HG03520 (cell line): ENCODE measurements around the gene RTP3.
"Not testable (repeated sequence)": the region's sequence is repeated elsewhere in the genome, so short reads cannot be mapped to it uniquely, and the experiment has no call there.

Experiments
- ATAC-seq: cut with Tn5 transposase; IDR thresholded peaks from one replicate; pipeline ENCODE4 v1.9.1; 2021; ENCODE audit warnings: mild to moderate bottlenecking, moderate library complexity; ENCODE audit not compliant: unreplicated experiment

The RTP3 gene

GRCh38 chr3:46489875-46490274, 7.9 kb upstream of the RTP3 start:
- ATAC-seq, result no peak

- no peak for ATAC-seq
Measured at GRCh38 chr3:46490338-46491084, 7.3 kb upstream of the RTP3 start.

DNA sequence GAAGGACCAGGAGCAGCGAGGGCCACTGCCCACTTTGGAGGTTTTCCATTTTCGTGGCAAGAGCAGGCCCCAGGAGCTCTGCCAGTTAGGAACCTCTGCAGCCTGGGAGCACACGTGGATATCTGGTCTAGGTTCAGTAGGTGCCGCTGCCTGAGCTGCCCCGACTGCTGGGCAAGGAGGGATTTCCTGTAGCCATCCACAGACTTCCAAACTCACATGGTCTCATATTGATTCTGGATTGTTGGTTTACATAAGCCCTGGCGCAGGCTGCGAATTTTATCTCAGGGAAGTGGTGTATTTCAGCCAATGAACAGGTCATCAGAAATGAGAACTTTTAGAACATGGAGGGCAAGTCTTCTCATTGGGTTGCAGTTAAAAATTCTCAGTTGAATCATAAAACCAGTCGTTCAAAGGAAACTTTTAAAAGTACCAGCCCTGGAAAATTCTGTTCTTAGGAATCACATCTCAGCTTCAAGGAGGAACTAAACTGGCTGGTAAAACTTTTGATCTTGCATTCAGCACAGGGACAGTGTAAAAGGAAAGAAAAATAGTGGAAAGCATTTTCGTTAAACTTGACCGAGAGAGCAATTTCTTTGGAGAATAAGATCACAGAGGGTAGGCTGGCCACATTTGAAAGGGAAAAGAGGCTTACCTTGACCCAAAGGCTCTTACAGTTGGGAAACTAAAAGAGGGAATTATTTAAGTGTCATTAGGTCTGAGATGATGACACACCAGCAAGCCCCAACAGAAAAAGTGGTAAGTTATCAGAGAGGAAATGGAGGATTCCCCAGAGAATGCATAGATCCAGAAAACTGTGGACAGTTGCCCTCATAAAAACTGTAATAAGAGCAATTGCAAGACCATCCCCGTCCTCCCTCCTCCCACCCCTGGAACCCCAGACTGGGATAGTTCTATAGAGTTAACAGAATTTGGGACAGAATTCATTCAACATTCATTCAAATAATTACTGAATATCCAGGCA, 6.4 kb upstream of the RTP3 start:
- no peak for ATAC-seq

- no peak for ATAC-seq
Measured at GRCh38 chr3:46492890-46493547, 4.8 kb upstream of the RTP3 start.

DNA sequence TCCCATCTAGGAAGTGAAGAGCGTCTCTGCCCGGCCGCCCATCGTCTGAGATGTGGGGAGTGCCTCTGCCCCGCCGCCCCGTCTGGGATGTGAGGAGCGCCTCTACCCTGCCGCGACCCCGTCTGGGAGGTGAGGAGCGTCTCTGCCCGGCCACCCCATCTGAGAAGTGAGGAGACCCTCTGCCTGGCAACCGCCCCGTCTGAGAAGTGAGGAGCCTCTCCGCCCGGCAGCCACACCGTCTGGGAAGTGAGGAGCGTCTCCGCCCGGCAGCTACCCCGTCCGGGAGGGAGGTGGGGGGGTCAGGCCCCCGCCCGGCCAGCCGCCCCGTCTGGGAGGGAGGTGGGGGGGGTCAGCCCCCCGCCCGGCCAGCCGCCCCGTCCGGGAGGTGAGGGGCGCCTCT, 3.3 kb upstream of the RTP3 start:
- not testable (repeated sequence) for ATAC-seq

DNA sequence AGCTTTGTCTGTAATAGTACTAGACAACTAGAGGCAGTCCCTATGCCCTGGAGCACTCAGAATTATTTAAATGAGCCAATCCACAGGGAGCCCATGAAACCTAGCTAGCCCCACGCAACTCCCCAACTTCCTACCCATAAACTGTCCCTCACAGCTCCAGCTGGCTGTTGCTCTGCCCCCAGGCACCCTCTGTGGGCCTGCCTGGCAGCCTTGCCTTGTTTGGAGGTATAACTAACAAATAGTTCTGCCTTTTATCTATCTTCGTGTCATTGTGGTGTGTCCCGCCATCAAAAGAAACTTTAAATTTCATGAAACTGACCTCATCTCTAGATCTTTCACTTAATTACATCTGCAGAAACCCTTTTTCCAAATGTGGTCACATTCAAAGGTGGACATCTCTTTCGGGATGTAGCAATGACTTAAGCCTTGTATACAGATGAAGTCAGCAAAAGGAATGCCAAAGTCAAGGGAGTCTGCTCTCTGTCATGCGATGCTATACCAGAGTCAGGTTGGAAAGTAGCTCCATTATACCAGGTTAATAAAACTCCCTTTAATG, 1.8 kb upstream of the RTP3 start:
- no peak for ATAC-seq

- no peak for ATAC-seq
Measured at GRCh38 chr3:46496746-46497555, 825 bp upstream of the RTP3 start.

GRCh38 chr3:46498916-46499519, 1.2 kb downstream of the RTP3 start:
- no peak for ATAC-seq

DNA sequence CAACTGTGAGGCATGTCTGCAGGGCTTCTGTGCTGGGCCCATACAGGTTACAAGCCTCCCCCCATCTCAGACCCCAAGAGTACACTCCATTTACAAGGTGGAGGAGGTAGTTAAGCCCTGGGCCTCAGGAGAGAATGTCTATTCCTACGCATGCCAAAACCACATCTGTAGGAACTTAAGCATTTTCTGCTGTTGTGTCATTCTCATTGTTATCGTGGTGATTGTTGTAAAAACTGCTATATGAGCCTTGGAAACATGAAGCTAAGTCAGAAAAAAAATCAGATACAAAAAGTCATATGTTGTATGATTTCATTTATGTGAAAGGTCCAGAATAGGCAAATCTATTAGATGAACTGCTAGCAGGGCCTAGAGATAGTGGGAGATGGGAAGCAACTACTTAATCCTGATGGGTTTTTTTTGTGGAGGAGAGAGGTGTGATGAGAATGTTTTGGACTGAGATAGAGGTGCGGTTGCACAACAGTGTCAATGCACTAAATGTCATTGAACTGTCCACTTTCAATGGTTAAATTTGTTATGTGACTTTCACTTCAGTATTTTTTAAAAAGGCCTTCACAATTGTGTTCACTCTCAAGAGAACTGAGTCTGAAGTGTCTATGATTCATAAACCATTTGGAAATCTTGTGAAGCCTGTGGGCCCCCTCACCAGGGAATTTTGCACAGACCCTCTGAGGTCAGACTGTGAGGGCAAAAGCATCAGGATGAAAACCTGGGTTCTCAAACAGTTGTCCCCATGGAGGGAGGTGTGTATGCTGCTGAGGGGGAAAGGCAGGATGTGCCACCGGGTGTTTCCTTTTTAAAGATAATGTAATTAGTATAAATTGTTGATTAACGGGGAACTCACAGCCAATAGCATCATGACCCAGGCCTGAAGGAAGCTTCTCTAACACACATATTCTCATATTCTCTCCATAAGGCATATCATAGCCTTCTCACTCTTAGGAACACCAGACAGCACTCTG, 3.2 kb downstream of the RTP3 start:
- no peak for ATAC-seq

DNA sequence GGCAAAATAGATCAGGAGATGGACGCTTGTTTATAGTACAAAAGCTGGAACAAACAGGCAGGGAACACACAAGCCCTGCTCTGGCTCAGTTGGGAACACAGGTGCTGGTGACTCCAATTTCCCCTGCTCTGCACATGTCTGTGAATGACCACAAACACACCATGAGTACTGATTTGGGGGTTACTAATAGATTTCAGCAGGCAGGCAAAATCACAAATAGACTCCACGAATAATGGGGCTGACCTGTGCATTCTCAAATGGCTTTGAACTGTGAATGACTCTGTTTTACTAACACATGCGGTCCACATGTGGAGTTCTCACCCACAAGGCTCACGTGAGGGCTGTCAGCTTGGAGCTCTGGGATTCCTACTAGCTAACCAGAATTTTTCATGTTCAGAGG, 3.9 kb downstream of the RTP3 start:
- no peak for ATAC-seq

GRCh38 chr3:46503200-46503874, 5.6 kb downstream of the RTP3 start:
- no peak for ATAC-seq

DNA sequence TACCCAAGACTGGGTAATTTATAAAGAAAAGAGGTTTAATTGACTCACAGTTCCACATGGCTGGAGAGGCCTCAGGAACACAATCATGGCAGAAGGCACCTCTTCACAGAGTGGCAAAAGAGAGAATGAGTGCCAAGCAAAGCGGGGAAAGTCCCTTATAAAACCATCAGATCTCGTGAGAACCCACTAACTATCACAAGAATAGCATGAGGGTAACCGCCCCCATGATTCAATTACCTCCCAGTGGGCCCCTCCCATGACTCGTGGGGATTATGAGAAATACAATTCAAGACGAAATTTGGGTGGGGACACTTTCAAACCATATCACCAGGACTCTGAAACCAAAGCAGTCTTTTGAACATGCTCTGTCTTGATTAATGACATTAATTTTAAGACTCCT, 7.0 kb downstream of the RTP3 start:
- no peak for ATAC-seq

- ATAC-seq, result no peak
Measured at GRCh38 chr3:46505953-46506352, 8.2 kb downstream of the RTP3 start.

DNA sequence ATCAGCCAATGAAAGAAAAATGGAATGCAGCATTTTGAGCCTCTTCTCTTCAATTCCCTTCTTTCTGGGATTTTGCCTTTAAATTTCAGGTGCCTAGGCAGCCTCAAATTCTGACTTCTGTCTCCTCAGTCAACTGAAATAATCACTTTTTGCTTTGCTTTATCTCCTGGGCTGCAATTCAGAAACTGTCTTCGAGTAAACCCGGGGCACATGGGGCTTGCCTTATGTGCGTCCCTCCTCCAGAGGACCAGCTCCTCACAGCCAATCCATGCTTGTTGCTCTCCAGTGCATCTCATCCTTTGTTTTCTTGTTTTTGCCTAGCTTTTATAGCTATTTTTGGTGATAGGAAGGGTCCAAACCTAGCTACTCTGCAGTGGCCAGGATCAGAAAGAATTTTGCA, 8.8 kb downstream of the RTP3 start:
- no peak for ATAC-seq

DNA sequence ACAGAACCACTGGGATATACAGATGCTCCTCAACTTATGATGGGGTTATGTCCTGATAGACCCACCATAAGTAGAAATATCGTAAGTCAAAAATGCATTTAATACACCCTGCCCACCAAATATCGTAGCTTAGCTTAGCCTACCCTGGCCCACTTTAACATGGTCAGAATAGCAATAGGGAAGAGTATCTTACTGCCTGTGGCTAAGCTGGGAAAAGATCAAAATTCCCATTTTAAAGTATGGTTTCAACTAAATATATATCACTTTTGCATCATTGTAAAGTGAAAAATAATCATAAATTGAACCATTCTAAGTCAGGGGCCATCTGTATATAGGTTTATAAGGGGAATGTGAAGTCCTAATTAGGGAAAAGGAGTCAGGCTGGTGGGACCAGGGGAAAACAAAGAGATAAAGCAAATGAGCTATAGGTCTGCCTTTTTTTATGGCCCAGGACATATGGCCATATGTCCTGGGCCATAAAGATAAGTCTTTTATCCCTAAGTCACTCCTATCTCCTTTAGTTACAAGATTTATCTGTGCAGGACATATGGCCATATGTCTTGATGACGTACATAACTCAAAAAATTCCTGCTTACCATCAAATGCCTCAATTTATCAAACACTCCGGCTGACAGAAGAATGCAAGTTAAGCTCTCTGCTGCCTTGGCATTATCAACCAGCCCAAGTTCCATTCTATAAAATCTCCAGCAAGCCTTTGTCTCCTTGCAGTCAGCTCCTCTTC, 11.2 kb downstream of the RTP3 start:
- no peak for ATAC-seq

GRCh38 chr3:46509661-46510187, 11.9 kb downstream of the RTP3 start:
- no peak for ATAC-seq

- no peak for ATAC-seq
Measured at GRCh38 chr3:46512191-46512749, 14.5 kb downstream of the RTP3 start.
